IMR-90 (cell line): ENCODE data around the gene PSG5.
"Not testable (repeated sequence)": the region's sequence is repeated elsewhere in the genome, so short reads cannot be mapped to it uniquely, and the experiment has no call there.

Experiments used
- CEBPB ChIP-seq: IDR thresholded peaks from 2 replicates; pipeline ENCODE4 v1.6.1; 2012; ENCODE audit warnings: low read depth, low read length, improper control_type of control experiment
- CTCF ChIP-seq: conservative IDR thresholded peaks from 2 replicates; pipeline ENCODE4 v1.5.1; 2012; ENCODE audit warnings: mild to moderate bottlenecking, low read depth, low read length, improper control_type of control experiment
- FOS ChIP-seq: fragments of 150-350 bp; IDR thresholded peaks from 2 replicates; pipeline ENCODE4 v1.6.1; 2016; ENCODE audit warnings: low read depth, low read length
- MAFK ChIP-seq: IDR thresholded peaks from 2 replicates; pipeline ENCODE4 v1.6.1; 2012; ENCODE audit warnings: low read depth, low read length, improper control_type of control experiment
- MAZ ChIP-seq: IDR thresholded peaks from 2 replicates; pipeline ENCODE4 v1.6.1; 2012; ENCODE audit warnings: low read depth, mild to moderate bottlenecking, low read length, improper control_type of control experiment, moderate library complexity, borderline replicate concordance
- MXI1 ChIP-seq: IDR thresholded peaks from 2 replicates; pipeline ENCODE4 v1.6.1; 2012; ENCODE audit warnings: low read depth, mild to moderate bottlenecking, low read length, moderate library complexity, borderline replicate concordance
- POLR2A ChIP-seq: IDR thresholded peaks from 2 replicates; pipeline ENCODE4 v1.6.1; 2012; ENCODE audit warnings: mild to moderate bottlenecking, low read depth, low read length
- RAD21 ChIP-seq: IDR thresholded peaks from 2 replicates; pipeline ENCODE4 v1.6.1; 2012; ENCODE audit warnings: low read length, improper control_type of control experiment
- RCOR1 ChIP-seq: IDR thresholded peaks from 2 replicates; pipeline ENCODE4 v1.6.1; 2012; ENCODE audit warnings: mild to moderate bottlenecking, low read length, improper control_type of control experiment; ENCODE audit not compliant: insufficient replicate concordance
- RFX5 ChIP-seq: IDR thresholded peaks from 2 replicates; pipeline ENCODE4 v1.8.0; 2012; ENCODE audit warnings: low read depth, mild to moderate bottlenecking, low read length, moderate library complexity
- SMC3 ChIP-seq: fragments of 150-350 bp; IDR thresholded peaks from 2 replicates; pipeline ENCODE4 v1.6.1; 2016; ENCODE audit warnings: low read depth, mild to moderate bottlenecking, antibody characterized with exemption, low read length, moderate library complexity

GRCh38 chr19:43165906-43166305, 20.4 kb downstream of the PSG5 start:
- TF ChIP-seq CTCF, POLR2A, RFX5, CEBPB, MAFK, RCOR1, RAD21, MAZ, SMC3, FOS, MXI1: not testable (repeated sequence)
